Lower leg skin (tissue), 3 donors: ENCODE results near the gene TMEM229B.

Source experiments
- CTCF ChIP-seq, 3 donors: fragments of 450-650 bp; IDR thresholded peaks; one replicate each; pipeline ENCODE4 v1.5.1; 2016; ENCODE audit warnings: antibody characterized with exemption in 3 of 3, mild to moderate bottlenecking in 3 of 3, moderate library complexity in 2 of 3
- POLR2A ChIP-seq, 2 donors: fragments of 450-650 bp; IDR thresholded peaks; one replicate each; pipeline ENCODE4 v1.6.1; 2016 to 2017; ENCODE audit warnings: antibody characterized with exemption in 2 of 2, mild to moderate bottlenecking in 1 of 2, moderate library complexity in 1 of 2

DNA sequence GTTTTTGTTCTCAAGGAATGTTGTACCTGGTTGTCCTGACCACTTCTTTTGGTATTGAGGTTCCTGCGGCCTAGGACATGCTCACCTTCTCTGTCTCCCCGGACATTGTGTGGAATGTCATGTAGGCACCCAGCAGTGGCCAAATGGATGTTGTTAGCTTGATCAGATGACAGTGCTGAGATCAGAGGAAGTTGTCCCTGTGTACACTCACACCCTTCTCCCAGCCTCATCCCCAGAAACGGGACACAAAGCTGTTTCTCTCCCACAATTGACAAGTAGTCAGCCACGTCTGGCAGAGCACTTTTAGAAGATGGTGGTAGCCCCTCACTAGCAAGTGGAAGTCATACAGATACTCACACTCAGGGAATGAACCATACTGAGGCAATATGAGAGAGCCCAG, 47.6 kb upstream of the TMEM229B start:
- TF ChIP-seq CTCF (IDR thresholded peaks at IDR 0.05) (no peak), POLR2A (IDR thresholded peaks at IDR 0.05) (no peak)
